Measurements from ENCODE around the gene VDR.

The VDR gene

DNA sequence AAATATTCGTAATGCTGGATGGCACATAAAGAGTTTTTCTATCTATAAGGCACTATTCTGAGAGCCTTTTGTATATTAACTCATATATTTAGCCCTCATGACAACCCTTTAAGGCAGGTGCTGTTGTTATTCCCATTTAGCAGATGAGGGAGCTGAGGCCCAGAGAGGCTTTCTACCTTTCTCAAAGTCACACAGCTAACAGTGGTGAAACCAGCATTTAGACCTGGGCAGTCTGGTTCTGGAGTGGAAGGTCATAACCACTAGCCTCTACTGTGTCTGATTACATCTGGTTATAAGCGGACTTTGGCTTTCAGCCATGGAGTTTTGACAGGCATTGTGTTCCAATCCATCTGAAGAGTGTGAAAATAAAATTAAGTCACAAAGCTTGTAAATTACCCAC lies 43.9 kb downstream of the VDR start:
- no peak for DNase-seq (ENCODE audit: low spot score)
- TF ChIP-seq CTCF (IDR thresholded peaks at IDR 0.05; ENCODE audit: extremely low read depth, missing control alignments) = no peak

DNA sequence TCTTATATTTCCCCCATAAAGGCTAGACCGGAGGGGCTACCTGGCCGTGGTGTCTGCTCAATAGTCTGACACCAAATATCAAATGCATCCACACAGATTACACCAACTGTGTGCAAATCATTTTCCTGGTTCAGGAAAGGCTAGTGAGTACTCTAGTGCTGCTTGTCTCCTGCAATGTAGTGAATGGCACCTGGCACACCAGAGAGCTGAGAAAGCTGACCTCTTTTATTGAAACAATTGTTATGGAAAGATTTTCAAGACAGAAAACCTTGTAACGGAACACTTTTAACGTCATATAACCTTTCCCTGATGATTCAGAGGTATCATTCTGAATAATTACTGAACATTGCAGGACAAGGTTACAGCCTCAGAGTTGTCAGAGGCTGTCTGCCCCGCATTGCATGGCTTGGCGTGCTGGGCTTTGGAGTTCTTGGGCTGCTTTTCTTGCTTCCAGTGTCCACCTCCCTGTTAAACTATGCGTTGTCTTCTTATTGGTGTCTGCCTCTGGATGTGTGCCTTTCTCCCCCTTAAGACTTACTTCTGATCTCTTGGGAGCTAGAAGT lies 44.4 kb downstream of the VDR start:
- TF ChIP-seq CTCF (IDR thresholded peaks at IDR 0.05; ENCODE audit: extremely low read depth, missing control alignments) = no peak
- no peak for DNase-seq (ENCODE audit: low spot score)

- no peak for DNase-seq (ENCODE audit: low spot score)
Observed at GRCh38 chr12:47858511-47859266, 46.1 kb downstream of the VDR start.

GRCh38 chr12:47856721-47857575 lies 47.8 kb downstream of the VDR start:
- no peak for TF ChIP-seq CTCF (IDR thresholded peaks at IDR 0.05; ENCODE audit: extremely low read depth, missing control alignments)

More at GRCh38 chr12:47858511-47859266, 46.1 kb downstream of the VDR start:
- no peak for TF ChIP-seq CTCF (IDR thresholded peaks at IDR 0.05; ENCODE audit: extremely low read depth, missing control alignments)

GRCh38 chr12:47856094-47856493 lies 48.7 kb downstream of the VDR start:
- TF ChIP-seq CTCF (IDR thresholded peaks at IDR 0.05; ENCODE audit: extremely low read depth, missing control alignments) = no peak
- no peak for DNase-seq (ENCODE audit: low spot score)

More at GRCh38 chr12:47856721-47857575, 47.8 kb downstream of the VDR start:
- no peak for DNase-seq (ENCODE audit: low spot score)

DNA sequence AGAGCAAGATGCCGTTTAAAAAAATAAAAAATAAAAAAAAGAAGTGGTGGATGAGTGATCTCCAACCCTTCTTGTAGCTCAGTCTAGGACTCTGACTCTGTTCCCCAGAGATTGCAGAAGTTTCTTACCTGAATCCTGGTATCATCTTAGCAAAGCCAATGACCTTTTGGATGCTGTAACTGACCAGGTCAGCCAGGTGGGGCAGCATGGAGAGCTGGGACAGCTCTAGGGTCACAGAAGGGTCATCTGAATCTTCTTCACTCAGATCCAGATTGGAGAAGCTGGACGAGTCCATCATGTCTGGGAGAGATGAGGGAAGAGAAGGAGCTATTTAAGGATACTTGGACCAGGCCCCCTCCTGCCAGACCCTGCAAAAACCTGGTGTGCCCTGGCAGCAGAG lies 49.3 kb downstream of the VDR start:
- TF ChIP-seq CTCF (IDR thresholded peaks at IDR 0.05; ENCODE audit: extremely low read depth, missing control alignments) = no peak

GRCh38 chr12:47854531-47854930 lies 50.3 kb downstream of the VDR start:
- DNase-seq (ENCODE audit: low spot score) = no peak
- TF ChIP-seq CTCF (IDR thresholded peaks at IDR 0.05; ENCODE audit: extremely low read depth, missing control alignments) = no peak

More for the DNA sequence above, 49.3 kb downstream of the VDR start:
- DNase-seq (ENCODE audit: low spot score) = no peak
